Adipocyte (in vitro differentiated cells): ENCODE data around the gene HOXC10.

ENCODE experiments used
- DNase-seq: peaks from one replicate; pipeline ENCODE4 v3.0.0-alpha.2; 2015; ENCODE audit warnings: low read depth
- H3K27me3 ChIP-seq: replicated peaks from 2 replicates; pipeline ENCODE4 v1.7.0; 2013; ENCODE audit warnings: mild to moderate bottlenecking, low read length, moderate library complexity; ENCODE audit not compliant: control insufficient read depth, insufficient read depth
- H3K36me3 ChIP-seq: 2 replicates; pipeline ENCODE4 v1.7.0; 2013; ENCODE audit warnings: low read length, mild to moderate bottlenecking, moderate library complexity; ENCODE audit not compliant: control insufficient read depth, insufficient read depth, severe bottlenecking
- H3K4me1 ChIP-seq: 2 replicates; pipeline ENCODE4 v1.7.0; 2013; ENCODE audit warnings: mild to moderate bottlenecking, low read length, moderate library complexity; ENCODE audit not compliant: control insufficient read depth, insufficient read depth
- H3K4me3 ChIP-seq: 2 replicates; pipeline ENCODE4 v1.7.0; 2013; ENCODE audit warnings: mild to moderate bottlenecking, low read length, moderate library complexity
- H3K9ac ChIP-seq: 2 replicates; pipeline ENCODE4 v1.7.0; 2013; ENCODE audit warnings: mild to moderate bottlenecking, low read length, moderate library complexity
- H3K9me3 ChIP-seq: 2 replicates; pipeline ENCODE4 v1.7.0; 2013; ENCODE audit warnings: mild to moderate bottlenecking, low read length, moderate library complexity; ENCODE audit not compliant: control insufficient read depth

Gene HOXC10

GRCh38 chr12:53982648-53983567 is 2.0 kb upstream of the HOXC10 start:
- no peaks in the 10 kb centered on the region for H3K9me3 ChIP-seq
- H3K4me3 ChIP-seq: peak overlapping the region; percentile 52
- no peaks in the 10 kb centered on the region for H3K36me3 ChIP-seq
- peaks cover 11% of the 10 kb centered on the region for H3K4me1 ChIP-seq
- peak overlapping the region; percentile 74 for H3K9ac ChIP-seq
- DNase-seq: no peak
- H3K27me3 ChIP-seq: no peaks in the 10 kb centered on the region

DNA sequence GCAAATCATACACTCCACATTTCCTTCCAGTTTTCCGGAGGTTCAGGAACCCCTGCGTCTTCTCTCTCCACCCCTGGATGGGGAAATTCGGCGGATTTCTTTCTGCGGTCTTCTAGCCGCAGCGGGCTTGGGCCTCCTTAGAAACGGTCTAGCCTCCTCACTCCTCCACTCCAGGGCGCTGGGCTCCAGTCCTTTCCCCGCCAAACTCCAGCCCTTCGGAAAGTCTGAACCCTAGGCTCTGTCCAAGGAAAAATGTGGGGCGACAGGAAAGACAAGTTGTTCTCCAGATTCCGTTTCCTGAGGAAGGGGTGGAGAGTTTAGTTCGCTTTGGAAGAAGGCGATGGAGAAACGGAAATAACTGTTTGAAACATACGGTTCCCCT is 1.4 kb upstream of the HOXC10 start:
- peak overlapping the region; percentile 74 for H3K9ac ChIP-seq
- H3K36me3 ChIP-seq: no peaks in the 10 kb centered on the region
- peaks cover 17% of the 10 kb centered on the region for H3K4me1 ChIP-seq
- peak overlapping the region; percentile 21 for H3K4me3 ChIP-seq
- H3K27me3 ChIP-seq: no peaks in the 10 kb centered on the region
- no peaks in the 10 kb centered on the region for H3K9me3 ChIP-seq
- DNase-seq: no peak

DNA sequence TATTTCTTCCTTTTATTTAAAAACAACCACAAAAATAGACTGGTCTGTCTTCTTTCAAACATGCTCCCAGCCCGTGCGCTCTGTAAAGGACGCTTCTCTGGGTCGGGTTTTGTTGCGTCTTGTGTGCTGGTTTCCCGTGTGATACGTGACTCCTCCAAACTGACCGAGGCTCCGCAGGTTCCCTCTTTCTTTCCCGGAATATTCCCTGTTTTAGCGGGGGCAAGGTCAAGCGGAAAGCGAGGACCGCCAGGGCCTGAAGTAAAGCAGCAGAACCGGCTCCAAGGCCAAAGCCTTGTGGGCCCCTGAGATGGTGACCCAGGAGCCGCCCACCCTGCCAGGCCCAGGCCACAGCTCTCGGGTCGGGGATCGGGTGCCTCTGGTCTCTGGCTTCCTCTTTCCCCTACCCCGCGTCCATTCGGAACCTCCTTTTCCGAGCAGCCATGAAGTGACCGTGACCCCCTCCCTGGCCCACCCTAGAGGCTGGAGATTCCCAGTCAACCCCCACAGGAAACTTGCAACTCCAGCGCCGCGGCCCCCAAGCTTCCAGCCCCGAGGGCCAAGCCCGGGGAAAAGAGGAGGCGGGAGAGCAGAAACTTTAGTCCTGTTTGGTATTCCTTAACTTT is 885 bp upstream of the HOXC10 start:
- peaks cover 22% of the 10 kb centered on the region for H3K4me1 ChIP-seq
- no peaks in the 10 kb centered on the region for H3K27me3 ChIP-seq
- H3K9ac ChIP-seq: peak overlapping the region; percentile 74
- no peaks in the 10 kb centered on the region for H3K9me3 ChIP-seq
- DNase-seq: no peak
- H3K4me3 ChIP-seq: peak overlapping the region; percentile 21
- no peaks in the 10 kb centered on the region for H3K36me3 ChIP-seq

- Histone ChIP-seq H3K27me3 (no peaks in the 10 kb centered on the region), H3K4me3 (peak overlapping the region; percentile 92), H3K9ac (peak overlapping the region; percentile 96)
These were observed 697 bp downstream of the HOXC10 start for GRCh38 chr12:53985692-53985993.

GRCh38 chr12:53985994-53986685 is 1.2 kb downstream of the HOXC10 start:
- no peaks in the 10 kb centered on the region for H3K27me3 ChIP-seq
- no peak for DNase-seq
- H3K36me3 ChIP-seq: no peaks in the 10 kb centered on the region
- H3K9me3 ChIP-seq: no peaks in the 10 kb centered on the region
- H3K4me3 ChIP-seq: peak overlapping the region; percentile 92
- peaks cover 38% of the 10 kb centered on the region for H3K4me1 ChIP-seq
- peak overlapping the region; percentile 96 for H3K9ac ChIP-seq

More at GRCh38 chr12:53985692-53985993, 697 bp downstream of the HOXC10 start:
- H3K9me3 ChIP-seq: no peaks in the 10 kb centered on the region
- DNase-seq: no peak
- peaks cover 34% of the 10 kb centered on the region for H3K4me1 ChIP-seq
- H3K36me3 ChIP-seq: no peaks in the 10 kb centered on the region

DNA sequence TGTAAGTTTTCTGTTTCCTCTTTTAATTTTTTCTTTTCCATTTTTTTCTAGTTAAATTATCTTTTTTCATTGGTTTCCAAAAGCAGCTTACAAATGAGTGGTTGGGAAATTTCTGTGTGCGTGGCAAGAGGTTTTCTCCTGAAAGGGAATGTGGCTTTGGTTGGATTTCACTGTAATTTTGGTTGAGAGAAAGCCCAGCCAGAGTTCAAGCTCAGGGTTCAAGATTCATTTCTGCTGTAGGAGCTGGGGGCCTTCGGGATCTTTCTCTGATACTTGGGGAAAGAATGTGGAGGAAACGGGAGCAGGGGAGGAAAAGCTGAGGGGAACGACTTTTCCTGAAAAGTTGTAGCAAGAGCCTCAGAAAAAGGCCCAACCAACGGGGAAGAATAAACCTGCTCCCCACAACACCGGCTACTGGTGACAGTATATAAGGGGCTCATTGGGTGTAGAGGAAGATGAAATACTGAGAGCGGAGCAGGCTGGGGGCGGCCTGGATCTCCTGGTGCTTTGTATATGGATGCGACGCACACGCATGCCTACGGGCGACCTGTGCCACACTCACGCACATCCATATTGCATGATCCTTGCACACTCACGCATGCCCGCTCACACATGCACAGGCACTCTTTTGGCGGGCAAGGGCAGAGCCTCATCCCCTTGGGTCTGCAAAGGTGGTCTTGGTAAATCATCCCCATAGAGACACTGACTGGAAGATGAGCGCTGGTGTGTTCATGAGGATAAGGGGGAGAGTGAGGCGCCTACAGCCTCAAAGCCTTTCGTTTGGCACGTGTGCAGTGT is 1.9 kb downstream of the HOXC10 start:
- peak overlapping the region; percentile 92 for H3K4me3 ChIP-seq
- H3K27me3 ChIP-seq: no peaks in the 10 kb centered on the region
- DNase-seq: no peak
- peaks cover 46% of the 10 kb centered on the region for H3K4me1 ChIP-seq
- H3K9ac ChIP-seq: peak overlapping the region; percentile 96
- no peaks in the 10 kb centered on the region for H3K36me3 ChIP-seq
- H3K9me3 ChIP-seq: no peaks in the 10 kb centered on the region

DNA sequence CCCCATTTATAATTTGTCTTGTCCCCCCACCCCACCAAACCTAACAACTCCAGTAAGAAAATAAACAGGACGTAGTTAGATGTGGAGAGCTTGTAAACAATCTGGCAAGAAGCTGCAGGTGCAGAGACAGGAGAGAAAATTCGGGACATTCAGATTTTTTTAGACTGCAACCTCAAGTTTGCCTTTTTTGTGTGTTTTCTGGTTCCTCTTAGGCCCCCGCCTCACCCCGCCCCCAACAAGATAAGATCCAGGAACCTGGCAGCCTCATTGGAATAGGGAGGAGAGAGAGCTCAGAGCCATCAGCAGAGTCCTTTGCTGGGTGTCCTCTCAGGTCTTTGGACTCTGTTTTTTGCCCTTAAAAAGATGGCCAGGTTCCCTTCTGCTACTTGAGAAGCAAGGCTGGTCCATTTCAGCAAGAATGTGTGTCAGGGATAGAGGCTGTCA is 2.9 kb downstream of the HOXC10 start:
- DNase-seq: no peak
- Histone ChIP-seq H3K4me1 (peaks cover 55% of the 10 kb centered on the region), H3K9ac (peak overlapping the region; percentile 96), H3K9me3 (no peaks in the 10 kb centered on the region), H3K36me3 (no peaks in the 10 kb centered on the region), H3K27me3 (no peaks in the 10 kb centered on the region), H3K4me3 (peak overlapping the region; percentile 92)

- no peaks in the 10 kb centered on the region for H3K27me3 ChIP-seq
- H3K9ac ChIP-seq: peak overlapping the region; percentile 96
- no peaks in the 10 kb centered on the region for H3K9me3 ChIP-seq
- H3K36me3 ChIP-seq: no peaks in the 10 kb centered on the region
- H3K4me1 ChIP-seq: peaks cover 64% of the 10 kb centered on the region
- H3K4me3 ChIP-seq: peak overlapping the region; percentile 92
- DNase-seq: no peak
These were observed 3.7 kb downstream of the HOXC10 start for GRCh38 chr12:53988541-53989226.

DNA sequence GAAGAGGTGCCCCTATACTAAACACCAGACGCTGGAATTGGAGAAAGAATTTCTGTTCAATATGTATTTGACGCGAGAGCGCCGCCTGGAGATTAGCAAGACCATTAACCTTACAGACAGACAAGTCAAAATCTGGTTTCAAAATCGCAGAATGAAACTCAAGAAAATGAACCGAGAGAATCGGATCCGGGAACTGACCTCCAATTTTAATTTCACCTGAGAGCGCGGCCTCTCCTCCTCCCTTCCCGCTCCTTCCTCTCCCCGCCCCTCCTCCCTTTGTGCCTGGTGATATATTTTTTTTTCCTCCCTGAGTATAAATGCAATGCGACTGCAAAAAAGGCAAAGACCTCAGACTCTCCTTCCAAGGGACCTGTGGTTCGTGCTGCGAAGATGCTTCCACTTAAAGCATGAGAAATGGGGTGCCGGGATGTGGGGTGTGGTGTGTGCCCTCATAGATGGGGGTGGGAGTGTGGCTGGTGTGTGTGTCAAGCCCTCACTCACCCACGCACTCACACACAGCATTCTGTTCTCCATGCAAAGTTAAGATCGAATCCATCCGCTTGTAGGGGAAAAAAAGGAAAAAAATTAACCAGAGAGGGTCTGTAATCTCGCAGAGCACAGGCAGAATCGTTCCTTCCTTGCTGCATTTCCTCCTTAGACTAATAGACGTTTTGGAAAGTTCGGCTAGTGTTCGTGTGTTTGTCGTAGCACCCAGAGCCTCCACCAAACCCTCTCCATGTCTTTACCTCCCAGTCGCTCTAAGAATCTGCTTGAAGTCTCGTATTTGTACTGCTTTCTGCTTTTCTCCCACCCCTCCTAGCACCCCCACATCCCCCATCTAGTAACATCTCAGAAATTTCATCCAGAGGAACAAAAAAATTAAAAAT is 4.5 kb downstream of the HOXC10 start:
- Histone ChIP-seq H3K9ac (peak overlapping the region; percentile 96), H3K9me3 (no peaks in the 10 kb centered on the region), H3K36me3 (no peaks in the 10 kb centered on the region), H3K4me1 (peaks cover 64% of the 10 kb centered on the region), H3K4me3 (peak overlapping the region; percentile 92), H3K27me3 (no peaks in the 10 kb centered on the region)
- DNase-seq: peak; percentile 72
